GM06990 (cell line): ENCODE results near the gene ACE.

ENCODE experiments used
- DNase-seq: peaks from one replicate; pipeline ENCODE4 v3.0.0-alpha.2; 2011; ENCODE audit not compliant: insufficient read length; ENCODE audit errors: extremely low read depth
- H3K27me3 ChIP-seq: replicated peaks from 2 replicates; pipeline ENCODE4 v1.6.0; 2011; ENCODE audit warnings: low read length; ENCODE audit not compliant: control insufficient read depth, insufficient read depth
- H3K36me3 ChIP-seq: 2 replicates; pipeline ENCODE4 v1.5.1; 2011; ENCODE audit warnings: low read length; ENCODE audit not compliant: control insufficient read depth, insufficient read depth
- H3K4me3 ChIP-seq: replicated peaks from 2 replicates; pipeline ENCODE4 v1.5.1; 2011; ENCODE audit warnings: low read depth, mild to moderate bottlenecking, control low read depth, low read length
- CTCF ChIP-seq: IDR thresholded peaks from 2 replicates; pipeline ENCODE4 v1.5.1; 2011; ENCODE audit warnings: low read length, control low read depth, mild to moderate bottlenecking, inconsistent platforms; ENCODE audit not compliant: insufficient read depth, poor library complexity, severe bottlenecking

The ACE gene

DNA sequence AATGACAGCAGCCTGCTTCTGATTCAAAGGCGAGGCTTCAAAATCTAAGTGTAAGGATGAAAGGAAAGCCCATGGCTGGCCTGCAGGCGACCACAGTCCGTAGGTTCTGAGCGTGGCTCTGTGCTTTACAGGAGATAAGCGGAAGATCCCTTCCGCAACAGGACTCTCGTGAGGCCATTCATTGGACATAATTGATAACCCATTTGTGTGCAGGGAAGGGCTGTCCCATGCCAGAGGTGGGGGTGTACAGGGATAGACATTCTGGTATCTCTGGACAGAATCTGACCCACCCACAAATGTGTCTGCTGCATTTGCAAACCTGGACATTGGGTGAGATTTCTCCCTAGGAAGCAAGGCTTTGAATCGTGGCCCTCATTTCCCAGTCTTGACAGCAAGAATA, 34.8 kb upstream of the ACE start:
- TF ChIP-seq CTCF = no peak
- Histone ChIP-seq H3K27me3 (no peaks in the 10 kb centered on the region), H3K4me3 (no peak overlapping the region), H3K36me3 (no peaks in the 10 kb centered on the region)
- DNase-seq = no peak

GRCh38 chr17:63442549-63443035, 34.3 kb upstream of the ACE start:
- peak; percentile 30 for TF ChIP-seq CTCF
- no peaks in the 10 kb centered on the region for H3K27me3 ChIP-seq
- H3K36me3 ChIP-seq = no peaks in the 10 kb centered on the region
- DNase-seq = no peak
- H3K4me3 ChIP-seq = no peak overlapping the region

DNA sequence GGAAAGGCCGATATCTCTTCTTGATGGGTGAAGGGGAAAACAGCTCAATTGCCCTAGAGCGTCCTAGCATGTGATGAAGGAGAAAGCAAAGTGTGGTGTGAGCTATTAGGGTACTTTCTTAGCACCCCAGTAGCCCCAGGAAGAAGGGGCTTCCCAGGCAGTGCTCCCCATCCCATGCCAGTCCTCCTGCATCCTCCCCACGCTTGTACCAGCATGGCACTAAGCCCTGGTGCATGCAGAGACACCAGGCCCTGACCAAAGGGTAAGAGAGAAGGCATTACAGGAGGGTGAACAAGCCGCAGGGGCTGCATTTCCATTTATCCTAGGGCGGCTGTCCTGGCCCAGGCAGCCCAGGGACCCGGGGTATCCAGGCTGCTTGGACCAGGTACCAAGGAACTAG, 33.8 kb upstream of the ACE start:
- no peak overlapping the region for H3K4me3 ChIP-seq
- TF ChIP-seq CTCF = no peak
- H3K27me3 ChIP-seq = no peaks in the 10 kb centered on the region
- H3K36me3 ChIP-seq = no peaks in the 10 kb centered on the region
- DNase-seq = no peak

DNA sequence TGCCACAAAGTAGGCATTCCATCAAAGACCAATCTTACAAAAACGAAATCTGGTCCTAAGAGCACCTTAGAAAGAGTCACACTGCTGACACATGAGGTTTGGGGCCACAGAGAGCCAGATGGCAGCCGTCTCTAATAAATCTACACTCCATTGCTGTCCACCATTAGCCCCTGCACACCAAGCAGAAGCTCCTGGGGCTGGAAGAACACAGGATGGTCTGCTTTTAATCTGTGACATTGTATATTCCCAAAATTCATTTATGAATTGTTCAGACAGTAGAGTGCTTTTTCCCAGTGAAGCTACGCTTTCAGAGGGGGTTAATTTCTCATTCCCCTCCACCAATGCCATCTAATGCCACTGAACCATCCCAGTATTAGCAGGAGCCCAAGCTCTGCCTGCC, 32.4 kb upstream of the ACE start:
- no peak overlapping the region for H3K4me3 ChIP-seq
- DNase-seq = no peak

DNA sequence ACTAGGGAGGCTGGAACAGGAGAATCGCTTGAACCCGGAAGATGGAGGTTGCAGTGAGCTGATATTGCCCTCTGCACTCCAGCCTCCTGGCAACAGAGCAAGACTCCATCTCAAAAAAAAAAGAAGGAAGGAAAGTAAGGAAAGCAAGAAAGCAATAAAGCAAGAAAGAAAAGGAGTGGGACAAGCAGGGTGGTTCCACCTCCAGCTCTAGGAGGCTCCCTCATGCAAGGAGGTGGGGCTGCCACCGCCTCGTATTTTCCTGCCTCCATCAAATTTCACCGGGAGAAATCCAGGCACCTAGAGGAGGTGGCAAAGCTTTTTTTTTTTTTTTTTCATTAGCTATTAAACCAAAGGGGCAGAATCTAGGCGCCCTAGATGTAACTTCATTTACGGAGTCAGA, 31.8 kb upstream of the ACE start:
- no peak for DNase-seq
- H3K36me3 ChIP-seq = no peaks in the 10 kb centered on the region
- peak overlapping the region; percentile 44 for H3K4me3 ChIP-seq
- TF ChIP-seq CTCF = no peak
- no peaks in the 10 kb centered on the region for H3K27me3 ChIP-seq

More for the DNA sequence above, 32.4 kb upstream of the ACE start:
- Histone ChIP-seq H3K27me3 (no peaks in the 10 kb centered on the region), H3K36me3 (no peaks in the 10 kb centered on the region)
- no peak for TF ChIP-seq CTCF

DNA sequence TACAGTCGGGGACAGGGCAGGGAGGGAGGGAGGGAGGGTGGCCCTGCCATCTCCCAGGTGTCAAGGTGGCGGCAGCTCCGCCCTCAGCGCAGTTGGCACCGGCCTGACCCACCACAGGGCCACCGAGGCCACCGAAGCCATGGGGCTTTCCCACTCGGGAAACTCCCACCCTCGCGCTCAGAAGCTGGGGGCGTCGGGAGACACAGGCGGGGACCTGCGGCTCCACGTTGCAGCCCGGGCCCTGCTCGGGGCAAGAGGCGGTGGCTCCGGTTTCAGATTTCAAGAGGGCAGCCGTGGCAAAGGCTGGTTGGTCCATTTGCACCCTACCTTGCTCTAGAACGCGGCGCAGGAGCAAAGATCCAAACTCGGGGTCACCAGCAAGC, 31.3 kb upstream of the ACE start:
- peak overlapping the region; percentile 44 for H3K4me3 ChIP-seq
- peak; percentile 66 for DNase-seq
- H3K27me3 ChIP-seq = no peaks in the 10 kb centered on the region
- H3K36me3 ChIP-seq = no peaks in the 10 kb centered on the region
- TF ChIP-seq CTCF = no peak
